SK-N-SH treated with all-trans-retinoic acid at 6 μM for 48 hours (cell line): ENCODE results near the gene SORCS2.

Experiments used
- ARNTL ChIP-seq: fragments of 450-650 bp; formaldehyde crosslinking; IDR thresholded peaks from 2 replicates; pipeline ENCODE4 v1.5.0; 2020; ENCODE audit warnings: low read depth, mild to moderate bottlenecking, moderate library complexity, borderline replicate concordance
- BACH2 ChIP-seq: fragments of 250-450 bp; sonication (Bioruptor Pico); IDR thresholded peaks from 2 replicates; pipeline ENCODE4 v1.9.0; 2021; ENCODE audit warnings: mild to moderate bottlenecking, borderline replicate concordance
- GLIS3 ChIP-seq: fragments of 250-450 bp; sonication (Bioruptor Pico); IDR thresholded peaks from 2 replicates; pipeline ENCODE4 v1.5.0; 2020; ENCODE audit warnings: mild to moderate bottlenecking, moderate library complexity
- PATZ1 ChIP-seq: fragments of 250-450 bp; sonication (Bioruptor Pico); IDR thresholded peaks from 2 replicates; pipeline ENCODE4 v1.8.0; 2020; ENCODE audit warnings: mild to moderate bottlenecking, moderate library complexity, borderline replicate concordance
- RARB ChIP-seq: fragments of 250-450 bp; sonication (Bioruptor Pico); IDR thresholded peaks from 2 replicates; pipeline ENCODE4 v1.8.0; 2021; ENCODE audit warnings: mild to moderate bottlenecking, moderate library complexity
- ZC3H10 ChIP-seq: fragments of 250-450 bp; sonication (Bioruptor Pico); IDR thresholded peaks from 2 replicates; pipeline ENCODE4 v1.5.1; 2021; ENCODE audit warnings: mild to moderate bottlenecking, moderate library complexity
- ZFP3 ChIP-seq: fragments of 250-450 bp; sonication (Bioruptor Pico); IDR thresholded peaks from 2 replicates; pipeline ENCODE4 v1.5.0; 2020; ENCODE audit warnings: mild to moderate bottlenecking, moderate library complexity
- ZNF70 ChIP-seq: fragments of 450-650 bp; formaldehyde crosslinking; IDR thresholded peaks from 2 replicates; pipeline ENCODE4 v1.5.0; 2020; ENCODE audit warnings: mild to moderate bottlenecking, moderate library complexity

GRCh38 chr4:7390336-7390735 is 198.0 kb downstream of the SORCS2 start:
- no peak for TF ChIP-seq PATZ1
- no peak for TF ChIP-seq ZNF70 (CRISPR knock-in tag)
- no peak for TF ChIP-seq ARNTL (CRISPR knock-in tag)
- no peak for TF ChIP-seq ZC3H10
- no peak for TF ChIP-seq BACH2 (CRISPR knock-in tag)
- TF ChIP-seq GLIS3 (CRISPR knock-in tag) = no peak
- TF ChIP-seq RARB = no peak
- TF ChIP-seq ZFP3 (CRISPR knock-in tag) = no peak
